Measurements from ENCODE around the gene PPM1M. TPM values are rescaled to one million over a fixed set of nuclear protein-coding genes. Genes with fewer than 3 reads are reported as not detected.

Gene PPM1M
- total and polyA plus RNA-seq, 2 experiments from 2014 or later, result 21.6 to 35.7 TPM

- Histone ChIP-seq H3K9ac (peak within 1 kb of the TSS; percentile 86), H3K27ac (no peak within 1 kb of the TSS), H4K20me1 (ENCODE audit: insufficient read depth) (no peaks in the 10 kb centered on the region), H3K36me3 (ENCODE audit: low read depth) (peaks cover 7% of the 10 kb centered on the region; the same call in 1 of the 2 replicates), H3K4me2 (ENCODE audit: unreplicated experiment) (peak within 1 kb of the TSS; percentile 83), H2AFZ (peak within 1 kb of the TSS; percentile 93), H3K27me3 (replicated peaks; ENCODE audit: insufficient read depth) (no peaks in the 10 kb centered on the region), H3K9me2 (ENCODE audit: insufficient read depth) (no peaks in the 10 kb centered on the region), H3F3A (ENCODE audit: insufficient read depth) (peaks cover 23% of the 10 kb centered on the region), H3K79me2 (ENCODE audit: insufficient read depth) (peaks cover 27% of the 10 kb centered on the region), H3K9me3 (ENCODE audit: low read depth) (no peaks in the 10 kb centered on the region), H3K4me3 (peak within 1 kb of the TSS; percentile 96), H3K4me1 (ENCODE audit: insufficient read depth) (peaks cover 24% of the 10 kb centered on the region)
- TF ChIP-seq EZH2phosphoT487 (IDR thresholded peaks at IDR 0.05; ENCODE audit: insufficient read depth, low read depth) (no peak), EZH2 (IDR thresholded peaks at IDR 0.05; ENCODE audit: insufficient read depth, poor library complexity, severe bottlenecking) (no peak)
- in situ Hi-C loops (cut with MboI), result no loop called here
- 2% methylated on average over 63 to 68 of the region's 71 CpGs for WGBS, 2 experiments (ENCODE audit: low coverage in 1 of 2, low lambda C conversion rate in 2 of 2, missing lambda C conversion rate in 2 of 2)
- DNase-seq, result peak; percentile 93
These were observed 47.5 kb upstream of the PPM1M start, which contains the start of gene ALAS1 for GRCh38 chr3:52197842-52198625. Gene ALAS1 (plus strand): TSS chr3:52198160. CDS start chr3:52199242, 1,082 bp downstream.

GRCh38 chr3:52198643-52199608 lies 46.6 kb upstream of the PPM1M start:
- TF ChIP-seq EZH2phosphoT487 (IDR thresholded peaks at IDR 0.05; ENCODE audit: insufficient read depth, low read depth) (no peak), EZH2 (IDR thresholded peaks at IDR 0.05; ENCODE audit: insufficient read depth, poor library complexity, severe bottlenecking) (no peak)

GRCh38 chr3:52200981-52201679 lies 44.4 kb upstream of the PPM1M start:
- DNase-seq, result peak; percentile 33

More at GRCh38 chr3:52198643-52199608, 46.6 kb upstream of the PPM1M start:
- DNase-seq, result peak; percentile 34
- peak overlapping the region; percentile 93 for H2AFZ ChIP-seq
- H3K4me3 ChIP-seq, result peak overlapping the region; percentile 96
- in situ Hi-C loops (cut with MboI), result no loop called here
- peaks cover 16% of the 10 kb centered on the region; the same call in 1 of the 2 replicates for H3K36me3 ChIP-seq (ENCODE audit: low read depth)
- H3F3A ChIP-seq (ENCODE audit: insufficient read depth), result peaks cover 23% of the 10 kb centered on the region
- no peaks in the 10 kb centered on the region for H4K20me1 ChIP-seq (ENCODE audit: insufficient read depth)
- H3K9me2 ChIP-seq (ENCODE audit: insufficient read depth), result no peaks in the 10 kb centered on the region
- peak overlapping the region; percentile 83 for H3K4me2 ChIP-seq (ENCODE audit: unreplicated experiment)
- H3K27ac ChIP-seq, result no peak overlapping the region
- peak overlapping the region; percentile 86 for H3K9ac ChIP-seq
- peaks cover 27% of the 10 kb centered on the region for H3K79me2 ChIP-seq (ENCODE audit: insufficient read depth)
- no peaks in the 10 kb centered on the region for H3K27me3 ChIP-seq (replicated peaks; ENCODE audit: insufficient read depth)
- H3K4me1 ChIP-seq (ENCODE audit: insufficient read depth), result peaks cover 24% of the 10 kb centered on the region
- WGBS, 2 experiments (ENCODE audit: low coverage in 1 of 2, low lambda C conversion rate in 2 of 2, missing lambda C conversion rate in 2 of 2), result 43 to 44% methylated on average over 14 of the region's 14 CpGs
- H3K9me3 ChIP-seq (ENCODE audit: low read depth), result no peaks in the 10 kb centered on the region

More at GRCh38 chr3:52200981-52201679, 44.4 kb upstream of the PPM1M start:
- in situ Hi-C loops (cut with MboI), result no loop called here
- Histone ChIP-seq H3K9ac (no peak overlapping the region), H3K4me1 (ENCODE audit: insufficient read depth) (peaks cover 17% of the 10 kb centered on the region), H3K27ac (no peak overlapping the region), H4K20me1 (ENCODE audit: insufficient read depth) (no peaks in the 10 kb centered on the region), H3K4me3 (no peak overlapping the region), H3K9me3 (ENCODE audit: low read depth) (no peaks in the 10 kb centered on the region), H3K79me2 (ENCODE audit: insufficient read depth) (peaks cover 27% of the 10 kb centered on the region), H3K36me3 (ENCODE audit: low read depth) (peaks cover 38% of the 10 kb centered on the region), H2AFZ (no peak overlapping the region), H3K4me2 (ENCODE audit: unreplicated experiment) (no peak overlapping the region), H3K27me3 (replicated peaks; ENCODE audit: insufficient read depth) (no peaks in the 10 kb centered on the region), H3K9me2 (ENCODE audit: insufficient read depth) (no peaks in the 10 kb centered on the region), H3F3A (ENCODE audit: insufficient read depth) (peaks cover 25% of the 10 kb centered on the region)
- WGBS, 2 experiments (ENCODE audit: low coverage in 1 of 2, low lambda C conversion rate in 2 of 2, missing lambda C conversion rate in 2 of 2), result 89 to 93% methylated on average over 5 of the region's 5 CpGs
- no peak for TF ChIP-seq EZH2 (IDR thresholded peaks at IDR 0.05; ENCODE audit: insufficient read depth, poor library complexity, severe bottlenecking)
- TF ChIP-seq EZH2phosphoT487 (IDR thresholded peaks at IDR 0.05; ENCODE audit: insufficient read depth, low read depth), result no peak
